ENCODE measurements around the gene RPL19.

RPL19 gene

DNA sequence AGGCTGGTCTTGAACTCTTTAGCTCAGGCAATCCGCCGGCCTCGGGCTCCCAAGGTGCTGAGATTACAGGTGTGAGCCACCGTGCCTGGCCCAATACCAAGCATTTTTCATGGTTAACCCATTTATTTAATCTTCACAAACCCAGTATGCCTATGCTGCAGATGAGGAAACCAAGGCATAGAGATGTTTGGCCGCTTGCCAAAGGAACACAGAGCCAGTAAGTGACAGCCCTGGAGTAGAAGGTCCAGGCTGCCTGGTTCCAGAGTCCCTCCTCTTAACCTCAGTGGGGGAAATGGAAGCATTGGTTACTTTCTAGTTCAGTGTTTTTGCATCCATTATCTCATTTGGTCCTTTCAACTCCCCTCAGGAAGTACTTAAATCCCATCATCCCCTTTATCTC is 18.8 kb upstream of the RPL19 start:
- H3K4me1 Mint-ChIP-seq (ENCODE audit: low read depth): peaks cover 2% of the 10 kb centered on the region
- H3K27ac Mint-ChIP-seq: no peak overlapping the region
- no peaks in the 10 kb centered on the region for H3K9me3 Mint-ChIP-seq
- no peak overlapping the region for H3K4me3 Mint-ChIP-seq
- no peaks in the 10 kb centered on the region for H3K27me3 Mint-ChIP-seq (ENCODE audit: low read depth)
- peaks cover 21% of the 10 kb centered on the region for H3K36me3 Mint-ChIP-seq (ENCODE audit: low read depth)

DNA sequence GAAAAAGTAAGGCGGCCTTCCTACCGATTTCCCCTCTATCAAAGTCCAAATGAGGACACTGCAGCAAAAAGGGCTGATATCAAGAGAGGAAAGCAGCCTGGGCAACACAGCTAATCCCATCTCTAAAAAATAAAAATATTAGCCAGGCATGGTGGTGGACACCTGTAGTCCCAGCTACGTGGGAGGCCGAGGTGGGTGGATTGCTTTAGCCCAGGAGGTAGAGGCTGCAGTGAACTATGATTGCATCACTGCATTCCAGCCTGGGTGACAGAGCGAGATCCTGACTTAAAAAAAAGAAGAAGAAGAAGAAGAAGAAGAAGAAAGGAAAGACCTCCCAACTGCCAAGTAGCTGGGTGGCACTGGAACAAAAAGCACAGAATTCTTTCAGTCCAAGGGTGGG is 17.0 kb upstream of the RPL19 start:
- Mint-ChIP-seq H3K9me3 (no peaks in the 10 kb centered on the region), H3K4me3 (no peak overlapping the region), H3K27me3 (ENCODE audit: low read depth) (no peaks in the 10 kb centered on the region), H3K4me1 (ENCODE audit: low read depth) (no peaks in the 10 kb centered on the region), H3K36me3 (ENCODE audit: low read depth) (peaks cover 20% of the 10 kb centered on the region), H3K27ac (no peak overlapping the region)

DNA sequence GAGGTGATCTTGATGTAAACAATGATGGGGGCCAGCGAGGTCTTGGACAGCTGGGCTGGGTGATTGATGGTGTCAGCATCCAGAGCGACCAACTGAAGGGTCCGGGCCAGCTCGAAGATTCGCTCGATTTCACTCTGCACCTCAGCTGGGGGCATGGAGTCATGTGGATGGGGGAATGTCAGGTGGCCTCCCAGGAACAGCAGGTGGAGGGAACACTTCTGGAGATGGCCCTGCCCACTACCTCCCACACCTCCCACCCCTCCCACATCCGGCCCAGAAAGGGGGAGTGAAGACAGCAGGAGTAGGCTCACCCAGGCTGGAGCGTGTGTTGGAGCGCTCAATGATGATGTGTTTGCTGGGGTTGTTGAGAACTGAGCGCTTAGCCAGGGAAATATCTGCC is 16.4 kb upstream of the RPL19 start:
- Mint-ChIP-seq H3K36me3 (ENCODE audit: low read depth) (peaks cover 18% of the 10 kb centered on the region), H3K27ac (no peak overlapping the region), H3K27me3 (ENCODE audit: low read depth) (no peaks in the 10 kb centered on the region)

DNA sequence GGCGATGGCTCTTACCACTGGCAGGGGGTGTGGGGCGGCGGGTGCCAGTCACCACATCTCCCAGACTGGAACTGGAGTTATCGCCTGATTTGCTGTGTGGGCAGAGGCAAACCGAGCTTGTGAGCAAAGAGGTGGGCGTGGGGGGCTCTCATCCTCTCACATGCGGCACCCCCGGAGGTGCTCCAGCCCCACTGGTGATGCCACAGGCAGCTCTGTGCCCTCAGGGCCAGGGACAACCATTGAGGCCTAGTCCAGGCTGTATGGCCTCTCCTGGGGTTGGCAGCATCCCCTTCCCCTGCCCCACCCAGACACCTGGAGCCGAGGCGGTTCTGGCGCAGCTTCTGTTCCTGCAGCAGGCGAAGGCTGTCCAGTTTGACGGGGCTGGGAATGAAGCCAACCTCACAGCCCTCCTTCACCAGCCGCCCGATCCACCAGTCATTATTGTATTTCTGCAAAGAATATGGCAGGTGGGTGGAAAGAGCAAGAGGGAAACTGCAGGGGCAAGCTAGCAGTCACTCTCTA is 13.5 kb upstream of the RPL19 start:
- H3K9me3 Mint-ChIP-seq: no peaks in the 10 kb centered on the region
- H3K27ac Mint-ChIP-seq: no peak overlapping the region
- H3K4me3 Mint-ChIP-seq: no peak overlapping the region
- H3K36me3 Mint-ChIP-seq (ENCODE audit: low read depth): peaks cover 18% of the 10 kb centered on the region
- no peaks in the 10 kb centered on the region for H3K27me3 Mint-ChIP-seq (ENCODE audit: low read depth)
- H3K4me1 Mint-ChIP-seq (ENCODE audit: low read depth): no peaks in the 10 kb centered on the region

More for the DNA sequence above, 16.4 kb upstream of the RPL19 start:
- no peaks in the 10 kb centered on the region for H3K9me3 Mint-ChIP-seq
- no peak overlapping the region for H3K4me3 Mint-ChIP-seq
- no peaks in the 10 kb centered on the region for H3K4me1 Mint-ChIP-seq (ENCODE audit: low read depth)

DNA sequence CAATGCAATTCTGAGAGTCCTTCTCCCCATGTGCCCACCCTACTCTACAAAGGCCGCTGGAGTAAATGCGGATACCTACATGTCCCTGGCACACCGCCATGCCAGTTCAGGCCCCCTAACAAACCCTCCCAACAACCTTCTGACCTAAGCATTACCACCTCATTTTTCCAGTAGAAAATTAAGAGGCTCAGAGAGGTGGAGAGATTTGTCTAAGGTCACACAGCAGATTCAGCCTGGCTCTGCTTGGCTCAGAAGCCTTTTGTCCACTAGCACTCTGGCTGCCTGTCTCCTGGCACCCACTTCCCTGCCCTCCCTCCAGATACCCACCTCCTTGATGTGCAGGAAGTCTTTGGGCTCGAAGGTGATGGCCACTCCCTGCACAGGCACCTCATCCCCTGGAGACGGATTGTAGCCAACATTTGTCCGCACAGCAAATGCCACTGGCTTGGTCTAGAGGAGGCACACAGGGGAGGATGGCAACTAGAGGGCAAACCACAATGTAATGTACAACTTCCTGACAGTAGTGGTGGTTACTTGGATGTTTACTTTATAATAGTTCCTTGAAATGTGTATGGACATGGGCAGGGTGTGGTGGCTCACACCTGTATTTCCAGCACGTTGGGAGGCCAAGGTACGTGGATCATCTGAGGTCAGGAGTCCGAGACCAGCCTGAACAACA is 12.8 kb upstream of the RPL19 start:
- H3K27ac Mint-ChIP-seq: no peak overlapping the region
- no peak overlapping the region for H3K4me3 Mint-ChIP-seq
- no peaks in the 10 kb centered on the region for H3K27me3 Mint-ChIP-seq (ENCODE audit: low read depth)
- peaks cover 19% of the 10 kb centered on the region for H3K36me3 Mint-ChIP-seq (ENCODE audit: low read depth)
- no peaks in the 10 kb centered on the region for H3K9me3 Mint-ChIP-seq
- peaks cover 1% of the 10 kb centered on the region for H3K4me1 Mint-ChIP-seq (ENCODE audit: low read depth)

DNA sequence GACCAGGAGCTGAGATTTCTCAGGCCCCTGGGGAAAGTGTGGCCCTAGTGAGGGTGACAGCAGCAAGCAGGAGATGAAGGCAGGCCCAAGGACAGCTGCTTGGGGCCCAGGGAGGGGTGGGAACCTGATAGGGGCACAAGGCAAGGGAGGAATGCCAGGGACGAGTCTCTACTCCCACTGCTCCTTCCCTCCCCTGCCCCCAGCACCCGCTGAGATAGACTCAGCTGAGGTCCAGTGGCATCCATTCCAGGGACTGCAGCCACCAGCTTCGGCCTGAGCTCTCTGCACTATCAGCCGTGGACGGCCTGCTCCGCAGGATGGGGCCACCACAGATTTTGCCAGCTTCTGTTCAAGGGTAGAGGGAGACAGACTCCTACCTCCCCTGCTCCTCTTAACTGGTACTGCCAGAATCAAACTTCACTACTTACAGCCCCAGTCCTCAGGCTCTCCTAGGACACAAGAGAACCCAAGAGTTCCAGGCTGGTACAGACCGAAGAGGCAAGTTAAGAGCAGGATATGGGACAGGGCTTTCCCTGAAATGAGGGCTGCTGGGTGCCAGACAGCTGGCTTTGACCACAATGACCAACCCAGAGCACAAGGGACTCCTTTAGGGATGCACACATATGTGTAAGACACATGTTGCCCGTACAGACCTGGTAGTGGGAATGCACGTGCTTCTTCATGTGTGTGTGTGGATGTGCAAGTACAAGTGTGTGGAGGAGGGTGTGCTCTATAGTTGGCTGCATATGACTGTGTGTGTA is 8.2 kb upstream of the RPL19 start:
- peaks cover 25% of the 10 kb centered on the region for H3K4me1 Mint-ChIP-seq (ENCODE audit: low read depth)
- H3K27me3 Mint-ChIP-seq (ENCODE audit: low read depth): no peaks in the 10 kb centered on the region
- peaks cover 14% of the 10 kb centered on the region for H3K36me3 Mint-ChIP-seq (ENCODE audit: low read depth)
- H3K27ac Mint-ChIP-seq: peak overlapping the region; percentile 43
- no peak overlapping the region for H3K4me3 Mint-ChIP-seq
- H3K9me3 Mint-ChIP-seq: no peaks in the 10 kb centered on the region

DNA sequence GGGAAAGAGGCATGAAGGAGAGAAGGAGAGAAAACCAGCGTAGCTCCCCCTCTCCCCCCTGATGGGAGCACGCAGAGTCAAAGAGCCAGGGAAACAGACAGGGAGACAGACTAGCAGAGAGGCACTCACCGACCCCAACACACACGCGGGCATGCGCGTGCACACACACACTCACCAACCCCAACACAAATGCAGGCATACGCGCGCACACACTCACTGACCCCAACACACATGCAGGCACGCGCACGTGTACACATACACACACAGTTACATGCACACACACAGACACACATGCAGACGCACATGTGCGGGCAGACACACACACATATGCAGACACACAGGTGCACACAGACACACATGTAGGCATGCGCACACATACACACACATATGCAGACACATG is 7.2 kb upstream of the RPL19 start:
- H3K4me1 Mint-ChIP-seq (ENCODE audit: low read depth): peaks cover 25% of the 10 kb centered on the region
- no peak overlapping the region for H3K4me3 Mint-ChIP-seq
- peak overlapping the region; percentile 9 for H3K27ac Mint-ChIP-seq
- no peaks in the 10 kb centered on the region for H3K9me3 Mint-ChIP-seq
- peaks cover 14% of the 10 kb centered on the region for H3K36me3 Mint-ChIP-seq (ENCODE audit: low read depth)
- H3K27me3 Mint-ChIP-seq (ENCODE audit: low read depth): no peaks in the 10 kb centered on the region

DNA sequence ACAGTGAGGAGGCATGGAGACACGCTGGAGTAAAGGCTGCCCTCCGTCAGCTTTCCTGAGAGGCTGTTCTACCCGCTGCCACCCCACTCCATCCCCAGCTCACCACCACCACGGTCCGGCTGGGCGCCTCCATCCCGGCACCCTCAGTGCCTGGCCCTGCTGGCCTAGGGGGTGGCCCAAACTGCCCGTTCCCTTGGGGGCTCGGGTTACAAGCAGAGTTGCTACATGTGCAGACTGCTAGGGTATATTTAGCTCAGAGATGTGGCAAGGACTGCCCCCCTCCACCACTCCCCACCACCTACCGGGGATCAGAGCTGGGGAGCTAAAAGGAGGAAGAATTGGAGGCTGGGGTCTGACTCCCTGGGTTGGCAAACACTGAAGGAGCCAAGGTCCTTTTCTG is 6.7 kb upstream of the RPL19 start:
- H3K9me3 Mint-ChIP-seq: no peaks in the 10 kb centered on the region
- no peak overlapping the region for H3K4me3 Mint-ChIP-seq
- peaks cover 29% of the 10 kb centered on the region for H3K4me1 Mint-ChIP-seq (ENCODE audit: low read depth)
- peaks cover 14% of the 10 kb centered on the region for H3K36me3 Mint-ChIP-seq (ENCODE audit: low read depth)
- no peaks in the 10 kb centered on the region for H3K27me3 Mint-ChIP-seq (ENCODE audit: low read depth)
- no peak overlapping the region for H3K27ac Mint-ChIP-seq

DNA sequence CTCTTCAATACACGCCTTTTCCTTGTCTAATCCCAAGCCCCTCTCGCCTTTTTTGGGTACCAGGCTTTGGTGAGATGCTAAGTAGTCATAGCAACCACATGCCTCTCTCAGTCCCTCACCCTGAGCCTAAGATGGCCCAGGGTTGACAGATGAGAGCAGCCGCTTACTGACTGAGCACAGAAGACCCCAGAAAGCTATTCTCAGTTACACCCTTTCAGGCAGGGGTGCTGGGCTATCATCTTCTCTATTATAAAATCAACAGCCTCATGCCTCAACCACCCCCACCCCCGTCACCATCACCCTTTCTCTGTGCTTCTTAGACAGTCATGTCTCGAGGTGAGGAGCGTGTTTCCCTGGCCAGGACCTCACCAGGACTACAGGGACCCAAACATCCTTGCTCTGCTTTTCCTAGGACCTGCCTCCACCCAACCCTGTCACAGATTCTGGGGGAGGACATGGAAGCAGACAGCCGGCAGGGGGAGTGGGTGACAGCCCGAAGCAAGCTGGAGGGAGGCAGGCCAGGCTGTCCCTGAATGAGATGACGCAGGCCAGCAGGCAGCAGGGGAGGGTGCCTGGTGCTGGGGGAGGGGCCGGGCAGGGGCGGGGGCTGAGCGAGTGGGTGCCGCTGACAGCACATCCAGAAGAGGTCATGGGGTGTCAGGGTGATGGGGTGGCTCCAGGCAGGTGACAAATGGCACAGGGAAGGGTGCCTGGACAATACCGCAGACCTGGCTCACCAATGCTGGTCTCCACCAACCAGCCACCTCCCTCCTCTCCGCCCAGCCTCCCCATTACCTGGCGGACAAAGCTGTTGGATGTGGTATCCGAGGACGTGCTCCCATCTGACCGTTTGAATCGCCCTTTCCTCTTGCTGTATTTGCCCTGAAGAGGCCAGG is 5.7 kb upstream of the RPL19 start:
- Mint-ChIP-seq H3K27me3 (ENCODE audit: low read depth) (no peaks in the 10 kb centered on the region), H3K9me3 (no peaks in the 10 kb centered on the region), H3K27ac (no peak overlapping the region), H3K4me3 (no peak overlapping the region), H3K36me3 (ENCODE audit: low read depth) (peaks cover 14% of the 10 kb centered on the region), H3K4me1 (ENCODE audit: low read depth) (peaks cover 35% of the 10 kb centered on the region)

DNA sequence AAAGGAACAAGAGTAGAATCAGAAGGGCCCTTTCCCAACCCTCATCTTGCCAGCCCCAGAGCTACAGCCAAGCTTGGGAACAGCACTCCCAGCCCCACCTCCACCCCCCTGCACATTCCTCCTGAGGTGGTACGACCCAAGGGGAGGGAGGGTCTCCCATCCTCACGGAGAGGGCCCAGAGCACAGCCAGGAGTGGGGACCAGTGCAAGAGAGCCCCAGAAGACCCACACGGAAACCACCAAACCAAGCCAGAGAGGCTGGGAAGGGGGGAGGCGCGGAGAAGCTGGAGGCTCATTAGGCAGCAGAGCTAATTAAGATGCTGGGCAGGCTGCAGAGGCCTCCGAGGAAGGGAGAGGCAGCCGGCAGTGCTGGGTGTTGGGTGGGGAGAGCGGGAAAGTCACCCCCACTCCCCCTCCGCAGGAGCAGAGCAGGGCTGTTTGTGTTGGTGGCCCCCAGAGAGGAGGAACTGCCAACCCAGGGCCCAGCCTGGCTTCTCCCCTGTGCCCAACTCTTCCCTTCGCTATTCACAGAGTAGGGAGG is 5.0 kb upstream of the RPL19 start:
- Mint-ChIP-seq H3K9me3 (no peaks in the 10 kb centered on the region), H3K4me3 (no peak overlapping the region), H3K4me1 (ENCODE audit: low read depth) (peaks cover 41% of the 10 kb centered on the region), H3K36me3 (ENCODE audit: low read depth) (peaks cover 17% of the 10 kb centered on the region), H3K27me3 (ENCODE audit: low read depth) (no peaks in the 10 kb centered on the region), H3K27ac (no peak overlapping the region)

DNA sequence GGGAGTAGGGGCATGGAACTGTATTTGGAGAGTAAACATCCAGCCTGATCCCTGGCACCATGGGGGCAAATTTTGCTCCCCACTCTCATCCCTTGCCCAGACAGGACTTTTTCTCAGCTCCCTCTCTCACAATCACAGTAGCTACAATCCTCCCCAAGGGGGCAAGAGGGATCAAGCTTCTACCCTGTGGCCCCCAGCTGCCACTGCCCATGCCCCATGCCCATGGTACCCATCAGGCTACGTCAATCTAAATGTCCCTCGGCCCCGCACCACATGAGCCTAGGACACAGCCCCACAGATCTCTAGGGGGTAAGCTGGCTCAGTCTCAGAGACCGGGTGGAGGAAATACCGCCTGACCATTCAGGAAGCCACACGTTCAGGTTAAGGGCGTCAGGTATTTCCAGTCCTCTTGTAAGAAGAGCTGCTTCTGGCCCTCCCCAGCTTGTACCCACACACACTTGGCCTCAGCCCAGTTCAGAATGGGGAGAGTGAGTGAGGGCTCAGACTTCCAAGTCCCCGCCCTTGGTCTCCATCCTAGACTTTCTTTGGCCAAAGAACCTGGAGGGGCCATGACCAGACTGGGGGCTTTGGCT is 4.4 kb upstream of the RPL19 start:
- Mint-ChIP-seq H3K4me1 (ENCODE audit: low read depth) (peaks cover 42% of the 10 kb centered on the region), H3K36me3 (ENCODE audit: low read depth) (peaks cover 19% of the 10 kb centered on the region), H3K4me3 (peak overlapping the region; percentile 74), H3K9me3 (no peaks in the 10 kb centered on the region), H3K27ac (no peak overlapping the region), H3K27me3 (ENCODE audit: low read depth) (no peaks in the 10 kb centered on the region)

DNA sequence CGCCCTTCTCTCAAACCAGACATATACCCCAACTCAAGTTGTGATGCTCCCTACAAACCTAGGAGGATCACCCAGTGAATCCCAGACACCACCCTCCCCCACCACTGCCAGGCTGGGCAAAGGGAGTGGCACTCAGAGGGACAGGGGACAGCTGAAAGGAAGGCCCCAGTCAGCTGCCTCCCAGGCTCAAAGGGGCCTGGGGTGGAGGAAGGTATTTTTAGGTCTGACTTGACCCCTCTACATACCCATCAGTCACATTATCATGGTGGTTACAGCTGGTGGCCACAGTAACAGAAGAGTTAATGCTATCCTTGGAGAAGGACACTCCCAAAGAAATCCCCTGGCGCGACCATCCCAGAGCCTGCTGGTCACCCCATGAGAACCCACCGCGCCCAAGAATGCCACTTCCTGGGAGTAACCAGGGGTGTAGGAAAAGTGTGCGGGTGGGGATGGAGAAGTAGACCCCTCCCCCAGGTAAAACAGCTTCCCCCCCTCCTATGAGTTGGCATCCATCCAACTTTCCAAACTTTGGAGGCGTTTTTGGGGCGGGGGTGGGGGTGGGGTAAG is 3.8 kb upstream of the RPL19 start:
- H3K27me3 Mint-ChIP-seq (ENCODE audit: low read depth): no peaks in the 10 kb centered on the region
- H3K36me3 Mint-ChIP-seq (ENCODE audit: low read depth): peaks cover 25% of the 10 kb centered on the region
- peak overlapping the region; percentile 74 for H3K4me3 Mint-ChIP-seq
- H3K9me3 Mint-ChIP-seq: no peaks in the 10 kb centered on the region
- H3K4me1 Mint-ChIP-seq (ENCODE audit: low read depth): peaks cover 48% of the 10 kb centered on the region
- H3K27ac Mint-ChIP-seq: no peak overlapping the region

DNA sequence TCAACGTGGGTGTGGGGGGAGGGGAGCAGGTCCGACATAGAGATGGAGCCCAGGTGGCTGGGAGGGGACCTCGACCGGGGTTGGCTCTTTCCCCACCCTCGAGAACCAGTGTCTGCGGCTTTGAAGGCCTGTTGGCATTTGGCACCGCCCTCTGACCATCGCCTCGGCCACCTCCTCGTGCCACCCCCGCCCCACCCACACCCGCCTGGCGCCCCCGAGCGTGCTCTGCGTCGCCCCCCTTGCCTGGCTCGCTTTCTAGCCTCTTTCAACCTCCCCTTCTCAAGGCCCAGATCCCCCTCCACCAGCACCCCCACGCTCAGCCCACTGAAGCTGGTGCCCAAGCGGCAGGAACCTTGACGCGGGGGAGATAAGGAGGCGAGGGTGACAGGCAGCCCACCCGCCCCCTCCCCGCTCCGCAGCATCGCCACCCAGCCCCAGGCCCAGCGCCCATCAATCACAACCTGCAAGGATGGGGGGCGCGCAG is 3.2 kb upstream of the RPL19 start:
- Mint-ChIP-seq H3K27me3 (ENCODE audit: low read depth) (no peaks in the 10 kb centered on the region), H3K27ac (peak overlapping the region; percentile 26), H3K36me3 (ENCODE audit: low read depth) (peaks cover 29% of the 10 kb centered on the region), H3K9me3 (no peaks in the 10 kb centered on the region), H3K4me3 (peak overlapping the region; percentile 86), H3K4me1 (ENCODE audit: low read depth) (peaks cover 52% of the 10 kb centered on the region)
